K562 (cell line): Measurements from ENCODE around the gene UBXN11. TPM values are rescaled to one million over a fixed set of nuclear protein-coding genes. Genes with fewer than 3 reads are reported as not detected.
A peak's percentile ranks its signal among the peaks of the same experiment; 100 is the strongest.

Source experiments
- CBX1 ChIP-seq: sonication (generic); IDR thresholded peaks from 2 replicates; pipeline ENCODE4 v1.6.1; 2016; ENCODE audit warnings: antibody characterized with exemption, low read depth, mild to moderate bottlenecking
- CTCF ChIP-seq, 3 experiments: IDR thresholded peaks in 2 of 3; conservative IDR thresholded peaks in 1 of 3; 2 replicates each; pipeline ENCODE4 v1.5.1; 2011 to 2012; ENCODE audit warnings: low read length in 3 of 3, mild to moderate bottlenecking in 3 of 3, control low read depth in 2 of 3, improper control_type of control experiment in 1 of 3, inconsistent platforms in 1 of 3, low read depth in 1 of 3, mixed read lengths in 1 of 3, moderate library complexity in 1 of 3; ENCODE audit not compliant: insufficient read depth in 2 of 3
- E2F3 ChIP-seq: fragments of 250-450 bp; sonication (Bioruptor Pico); IDR thresholded peaks from 2 replicates; pipeline ENCODE4 v1.4.0; 2020; ENCODE audit warnings: mild to moderate bottlenecking
- ELF1 ChIP-seq: fragments of 200-800 bp; sonication (Bioruptor generic); IDR thresholded peaks from 2 replicates; pipeline ENCODE4 v1.6.1; 2016; ENCODE audit warnings: missing genetic modification characterization, missing compliant biosample characterization
- FOXO4 ChIP-seq: fragments of 450-650 bp; formaldehyde crosslinking; IDR thresholded peaks from 2 replicates; pipeline ENCODE4 v1.4.0; 2020; ENCODE audit warnings: mild to moderate bottlenecking, moderate library complexity
- IFI16 ChIP-seq: fragments of 250-450 bp; sonication (Bioruptor Pico); IDR thresholded peaks from 2 replicates; pipeline ENCODE4 v2.1.2; 2022; ENCODE audit warnings: mild to moderate bottlenecking, inconsistent platforms
- KAT2B ChIP-seq: IDR thresholded peaks from one replicate; pipeline ENCODE4 v1.6.1; 2012; ENCODE audit warnings: low read depth, mild to moderate bottlenecking, control low read depth, inconsistent platforms, low read length, moderate library complexity
- NR1H2 ChIP-seq: sonication (generic); formaldehyde crosslinking; IDR thresholded peaks from 2 replicates; pipeline ENCODE4 v1.4.0; 2020; ENCODE audit warnings: mild to moderate bottlenecking, missing genetic modification reagents
- RBM14 ChIP-seq: fragments of 200-400 bp; formaldehyde crosslinking; IDR thresholded peaks from 2 replicates; pipeline ENCODE4 v1.6.1; 2018; ENCODE audit warnings: low read depth, mild to moderate bottlenecking, low read length, moderate library complexity, borderline replicate concordance; ENCODE audit not compliant: insufficient read depth
- STAT5B ChIP-seq: fragments of 250-450 bp; sonication (Bioruptor Pico); IDR thresholded peaks from 2 replicates; pipeline ENCODE4 v1.8.0; 2021; ENCODE audit warnings: mild to moderate bottlenecking, inconsistent platforms
- UBTF ChIP-seq, 2 experiments: IDR thresholded peaks; 2 replicates each; pipeline ENCODE4 v1.6.1; 2012; ENCODE audit warnings: improper control_type of control experiment in 2 of 2, low read depth in 2 of 2, low read length in 2 of 2, borderline replicate concordance in 1 of 2
- ZKSCAN8 ChIP-seq: fragments of 200-800 bp; sonication (Bioruptor generic); IDR thresholded peaks from 2 replicates; pipeline ENCODE4 v1.6.1; 2016; ENCODE audit warnings: missing genetic modification characterization, missing compliant biosample characterization
- ZNF354B ChIP-seq: fragments of 250-450 bp; sonication (Bioruptor Pico); IDR thresholded peaks from 2 replicates; pipeline ENCODE4 v1.4.0; 2020
- ZNF561 ChIP-seq: fragments of 450-650 bp; formaldehyde crosslinking; conservative IDR thresholded peaks from 2 replicates; pipeline ENCODE4 v1.4.0; 2020; ENCODE audit warnings: mild to moderate bottlenecking, moderate library complexity
- polyA plus RNA-seq, 8 experiments: library from polyadenylated mRNA; depleted of rRNA in 4 of 8; stranded (reverse) in 5 of 8; unstranded in 3 of 8; fragments of >200 nt; fragmentation: Nextera tagmentation in 2 of 8; fragmentation: Illumina TruSeq in 1 of 8; extraction: Ambion mirVana in 2 of 8; extraction: Trizol in 1 of 8; gene quantifications; 2 replicates each; pipeline versions ENCODE4 v1.2.1 to v1.2.3, GENCODE V29; 2011 to 2014; ENCODE audit warnings: inconsistent platforms in 1 of 8, missing spikeins in 1 of 8
- total RNA-seq, 7 experiments: library from RNA; depleted of rRNA in 6 of 7; stranded (reverse); fragments of >200 nt in 6 of 7; fragmentation: Illumina TruSeq in 2 of 7; extraction: Trizol in 2 of 7; gene quantifications; 2 replicates each; pipeline versions ENCODE4 v1.2.1 to v1.2.3, GENCODE V29; 2011 to 2021; ENCODE audit warnings: low replicate concordance in 1 of 7
- TF ChIP-seq, protein P1 (sequence below): fragments of 450-650 bp; IDR thresholded peaks from 2 replicates; pipeline ENCODE4 v1.6.1; 2018; ENCODE audit not compliant: partially characterized antibody

The UBXN11 gene
- total and polyA plus RNA-seq, 9 of the 15 experiments (the other 6 are each of a cell fraction or from before 2014, with no cell fraction given), result 0.48 to 34.3 (median 11.3) TPM

GRCh38 chr1:26336477-26337205, 30.2 kb upstream of the UBXN11 start (continued):
- TF ChIP-seq ZKSCAN8 (CRISPR knock-in tag) (peak; percentile 88; the same call in 1 of the 2 replicates), CBX1 (peak; percentile 93), CTCF (IDR thresholded peaks at IDR 0.05 in 2 of 3, conservative IDR thresholded peaks at IDR 0.05 in 1 of 3; ENCODE audit: insufficient read depth in 2 of 3, low read depth in 1 of 3, low read length in 3 of 3) (no peak), NR1H2 (CRISPR knock-in tag) (peak; percentile 83; the same call in 1 of the 2 replicates), STAT5B (CRISPR knock-in tag) (no peak), FOXO4 (0 out of 2 replicates have a peak, but pooled peaks have one; percentile 87), ZNF354B (CRISPR knock-in tag) (peak; percentile 64; the same call in 1 of the 2 replicates), KAT2B (no peak), ELF1 (tag) (no peak), ZNF561 (CRISPR knock-in tag) (peak; percentile 45; the same call in 1 of the 2 replicates), RBM14 (no peak), E2F3 (peak; percentile 96), UBTF (IDR thresholded peaks at IDR 0.05; ENCODE audit: borderline replicate concordance in 1 of 2, low read depth in 2 of 2, low read length in 2 of 2) (no peak), IFI16 (CRISPR knock-in tag) (peak; percentile 91)
- TF ChIP-seq, protein P1, sequence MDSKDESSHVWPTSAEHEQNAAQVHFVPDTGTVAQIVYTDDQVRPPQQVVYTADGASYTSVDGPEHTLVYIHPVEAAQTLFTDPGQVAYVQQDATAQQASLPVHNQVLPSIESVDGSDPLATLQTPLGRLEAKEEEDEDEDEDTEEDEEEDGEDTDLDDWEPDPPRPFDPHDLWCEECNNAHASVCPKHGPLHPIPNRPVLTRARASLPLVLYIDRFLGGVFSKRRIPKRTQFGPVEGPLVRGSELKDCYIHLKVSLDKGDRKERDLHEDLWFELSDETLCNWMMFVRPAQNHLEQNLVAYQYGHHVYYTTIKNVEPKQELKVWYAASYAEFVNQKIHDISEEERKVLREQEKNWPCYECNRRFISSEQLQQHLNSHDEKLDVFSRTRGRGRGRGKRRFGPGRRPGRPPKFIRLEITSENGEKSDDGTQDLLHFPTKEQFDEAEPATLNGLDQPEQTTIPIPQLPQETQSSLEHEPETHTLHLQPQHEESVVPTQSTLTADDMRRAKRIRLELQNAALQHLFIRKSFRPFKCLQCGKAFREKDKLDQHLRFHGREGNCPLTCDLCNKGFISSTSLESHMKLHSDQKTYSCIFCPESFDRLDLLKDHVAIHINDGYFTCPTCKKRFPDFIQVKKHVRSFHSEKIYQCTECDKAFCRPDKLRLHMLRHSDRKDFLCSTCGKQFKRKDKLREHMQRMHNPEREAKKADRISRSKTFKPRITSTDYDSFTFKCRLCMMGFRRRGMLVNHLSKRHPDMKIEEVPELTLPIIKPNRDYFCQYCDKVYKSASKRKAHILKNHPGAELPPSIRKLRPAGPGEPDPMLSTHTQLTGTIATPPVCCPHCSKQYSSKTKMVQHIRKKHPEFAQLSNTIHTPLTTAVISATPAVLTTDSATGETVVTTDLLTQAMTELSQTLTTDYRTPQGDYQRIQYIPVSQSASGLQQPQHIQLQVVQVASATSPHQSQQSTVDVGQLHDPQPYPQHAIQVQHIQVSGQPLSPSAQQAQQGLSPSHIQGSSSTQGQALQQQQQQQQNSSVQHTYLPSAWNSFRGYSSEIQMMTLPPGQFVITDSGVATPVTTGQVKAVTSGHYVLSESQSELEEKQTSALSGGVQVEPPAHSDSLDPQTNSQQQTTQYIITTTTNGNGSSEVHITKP, result no peak
